GM18951 (cell line): ENCODE data around the gene INTS6L.

ENCODE experiments used
- POLR2A ChIP-seq: IDR thresholded peaks from 4 replicates; pipeline ENCODE4 v1.6.1; 2011; ENCODE audit warnings: mild to moderate bottlenecking; ENCODE audit not compliant: insufficient read length, insufficient read depth; ENCODE audit errors: extremely low read depth
- in situ Hi-C: fragments of 300-500 bp; cut with MboI; formaldehyde crosslinking; loops from one replicate; pipeline ENCODE4 v1.12.0; 2022; ENCODE audit warnings: low sequenced_read_pairs, mixed read lengths, inconsistent platforms; ENCODE audit not compliant: unreplicated experiment

The INTS6L gene, protein sequence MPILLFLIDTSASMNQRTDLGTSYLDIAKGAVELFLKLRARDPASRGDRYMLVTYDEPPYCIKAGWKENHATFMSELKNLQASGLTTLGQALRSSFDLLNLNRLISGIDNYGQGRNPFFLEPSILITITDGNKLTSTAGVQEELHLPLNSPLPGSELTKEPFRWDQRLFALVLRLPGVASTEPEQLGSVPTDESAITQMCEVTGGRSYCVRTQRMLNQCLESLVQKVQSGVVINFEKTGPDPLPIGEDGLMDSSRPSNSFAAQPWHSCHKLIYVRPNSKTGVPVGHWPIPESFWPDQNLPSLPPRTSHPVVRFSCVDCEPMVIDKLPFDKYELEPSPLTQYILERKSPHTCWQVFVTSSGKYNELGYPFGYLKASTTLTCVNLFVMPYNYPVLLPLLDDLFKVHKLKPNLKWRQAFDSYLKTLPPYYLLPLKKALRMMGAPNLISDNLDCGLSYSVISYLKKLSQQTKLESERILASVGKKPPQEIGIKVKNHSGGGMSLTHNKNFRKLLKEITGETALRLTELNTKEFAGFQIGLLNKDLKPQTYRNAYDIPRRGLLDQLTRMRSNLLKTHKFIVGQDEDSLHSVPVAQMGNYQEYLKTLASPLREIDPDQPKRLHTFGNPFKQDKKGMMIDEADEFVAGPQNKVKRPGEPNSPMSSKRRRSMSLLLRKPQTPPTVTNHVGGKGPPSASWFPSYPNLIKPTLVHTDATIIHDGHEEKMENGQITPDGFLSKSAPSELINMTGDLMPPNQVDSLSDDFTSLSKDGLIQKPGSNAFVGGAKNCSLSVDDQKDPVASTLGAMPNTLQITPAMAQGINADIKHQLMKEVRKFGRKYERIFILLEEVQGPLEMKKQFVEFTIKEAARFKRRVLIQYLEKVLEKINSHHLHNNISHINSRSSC

DNA sequence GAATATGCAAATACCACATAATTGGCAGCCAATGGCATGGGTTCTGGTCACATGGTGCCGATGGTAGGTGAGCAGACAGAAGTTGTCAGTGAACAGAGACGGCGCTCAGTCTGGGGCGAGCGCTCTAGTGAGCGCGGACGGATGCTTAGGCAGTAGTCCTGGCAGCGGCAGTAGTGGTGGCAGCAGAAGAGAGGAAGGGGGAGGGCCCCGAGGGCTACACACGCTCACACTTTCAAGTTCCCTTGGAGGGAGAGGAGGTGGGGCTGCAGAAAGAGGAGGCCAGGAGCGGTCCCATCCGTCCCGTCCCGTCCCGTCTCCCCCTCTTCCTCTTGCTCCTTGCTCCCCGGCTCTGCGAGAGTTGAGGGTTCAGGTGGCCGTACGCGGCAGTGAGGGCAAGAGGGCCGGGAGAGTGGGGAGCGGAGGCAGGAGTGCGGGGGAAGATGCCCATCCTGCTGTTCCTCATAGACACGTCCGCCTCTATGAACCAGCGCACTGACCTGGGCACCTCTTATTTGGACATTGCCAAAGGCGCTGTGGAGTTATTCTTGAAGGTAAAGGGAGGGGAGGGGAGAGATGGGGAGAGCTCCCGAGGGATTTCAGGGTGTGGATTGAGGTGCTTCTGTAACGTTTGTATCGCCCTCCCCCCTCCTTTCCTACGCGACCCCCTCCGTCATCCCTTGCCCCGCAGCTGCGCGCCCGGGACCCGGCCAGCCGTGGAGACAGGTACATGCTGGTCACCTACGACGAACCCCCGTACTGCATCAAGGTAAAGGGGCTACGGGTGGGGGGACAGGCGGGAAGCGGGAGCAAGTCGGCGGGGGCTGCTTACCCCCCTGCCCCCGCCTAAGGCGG, at the start of gene INTS6L:
TSS of gene INTS6L (plus strand) at position 108 of the 852 bp plus-strand sequence. CDS start at position 441, 333 bp downstream.
- in situ Hi-C loops, result no loop called here
- peak; percentile 99 for TF ChIP-seq POLR2A

DNA sequence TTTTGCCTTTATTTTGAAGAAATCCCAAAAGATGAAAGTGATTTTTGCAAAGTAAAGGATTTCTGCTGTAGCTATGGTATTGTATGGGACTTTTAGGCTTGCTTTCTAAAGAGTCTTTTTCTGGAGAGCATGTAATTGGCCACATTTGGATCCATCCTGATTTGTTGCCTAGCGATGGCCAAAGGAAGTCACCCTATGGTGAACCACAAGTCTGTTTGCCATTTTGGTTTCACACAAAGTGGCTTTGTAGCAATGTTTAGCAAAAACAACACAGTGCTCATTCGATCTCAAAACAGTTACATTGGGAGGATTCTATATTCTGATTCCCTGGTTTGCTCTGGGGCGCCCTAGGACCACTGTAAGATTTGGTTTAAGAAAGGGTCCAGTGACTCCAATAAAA, 44.1 kb upstream of the INTS6L start:
- in situ Hi-C loops, result no loop called here
- TF ChIP-seq POLR2A, result no peak

DNA sequence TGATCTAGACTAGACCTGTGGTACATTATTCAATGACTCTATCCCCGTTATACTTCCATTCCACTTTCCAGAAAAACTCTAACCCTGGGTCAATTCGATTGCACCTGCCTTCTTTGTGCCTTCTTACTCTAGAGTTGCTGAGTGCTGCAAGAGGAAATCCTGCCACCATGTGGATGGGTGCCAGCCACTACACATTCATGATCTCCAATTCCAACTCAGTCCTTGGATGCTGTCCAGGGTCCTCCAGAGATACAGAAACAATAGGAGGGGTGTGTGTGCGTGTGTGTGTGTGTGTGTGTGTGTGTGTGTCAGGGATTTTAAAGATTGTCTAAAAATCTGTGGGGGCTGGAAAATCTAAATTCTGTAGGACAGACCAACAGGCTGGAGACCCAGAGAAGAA, 42.9 kb upstream of the INTS6L start:
- TF ChIP-seq POLR2A, result no peak
- in situ Hi-C loops, result no loop called here

DNA sequence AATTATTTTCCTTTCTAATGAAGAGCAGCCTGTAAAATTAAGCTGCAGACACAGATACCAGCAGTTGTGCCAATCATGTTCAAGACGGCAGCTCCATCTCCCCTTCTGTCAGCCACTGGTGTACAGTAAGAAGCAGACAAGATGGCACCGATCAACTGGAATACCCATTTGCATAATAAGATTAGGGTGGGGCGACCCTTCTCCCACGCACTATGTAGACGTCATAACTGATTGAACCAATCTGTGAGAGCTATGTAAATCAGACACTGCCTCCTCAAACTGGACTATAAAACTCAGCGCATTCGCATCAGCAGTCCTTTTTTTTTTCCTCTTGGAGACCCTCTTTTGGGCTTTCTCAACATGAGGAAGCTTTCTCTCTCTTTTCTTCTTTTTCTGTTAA, 40.4 kb upstream of the INTS6L start:
- in situ Hi-C loops, result loop anchor here (10.0 kb wide), 1 partner anchor 105 kb away; no protein-coding TSS in a partner anchor
- TF ChIP-seq POLR2A, result no peak

DNA sequence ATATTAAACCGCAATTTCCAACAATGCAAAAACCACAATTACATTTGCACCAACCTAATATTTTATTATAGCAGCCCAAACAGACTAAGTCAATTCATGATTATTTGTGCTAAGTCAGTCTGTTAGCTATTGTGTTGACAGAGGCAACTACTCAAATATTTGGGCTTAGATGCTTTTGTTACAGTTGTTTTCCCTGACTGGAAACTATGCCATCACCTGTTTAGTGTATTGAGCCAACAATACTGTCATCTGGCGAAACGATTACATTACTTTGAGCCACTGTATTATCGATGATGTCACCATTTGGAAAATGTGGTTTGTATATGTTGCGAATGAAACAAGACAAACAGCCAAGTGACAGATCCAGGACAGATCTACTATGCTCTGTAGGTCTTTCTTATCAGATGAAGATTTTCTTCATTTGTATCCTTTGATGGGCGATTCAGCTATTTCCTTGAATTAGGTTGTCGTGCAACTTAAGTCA, 38.7 kb upstream of the INTS6L start:
- TF ChIP-seq POLR2A, result no peak
- in situ Hi-C loops, result loop anchor here (10.0 kb wide), 1 partner anchor 103 kb away; no protein-coding TSS in a partner anchor

DNA sequence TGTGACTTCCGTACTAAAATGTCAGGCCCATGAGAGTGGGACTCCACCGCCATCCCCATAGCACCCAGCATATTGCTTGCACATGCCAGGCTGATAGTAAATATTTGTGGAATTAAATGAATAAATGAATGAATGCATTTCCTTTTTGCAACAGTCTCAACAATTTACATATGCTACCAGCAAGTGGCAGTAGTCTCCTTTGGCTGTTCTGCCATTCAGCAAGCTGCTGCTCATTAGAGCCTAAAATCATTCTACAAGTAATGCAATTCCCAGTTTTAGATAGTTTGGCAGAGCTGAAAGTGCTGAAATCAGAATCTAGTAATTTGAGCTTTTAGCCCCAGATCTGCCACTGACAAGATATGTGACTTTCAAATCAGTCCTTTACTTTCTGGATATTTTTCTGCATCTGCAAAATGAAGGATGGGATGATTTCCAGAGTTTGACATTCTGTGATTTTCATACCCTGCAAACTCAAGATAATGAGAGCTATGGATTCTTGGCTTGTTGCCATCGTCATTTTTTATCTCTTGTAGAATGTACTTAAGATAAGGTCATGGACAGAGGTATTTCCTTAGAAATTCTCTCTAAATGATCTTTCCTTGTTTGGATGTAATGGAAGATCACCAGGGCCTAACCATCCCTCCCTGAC, 35.7 kb upstream of the INTS6L start:
- in situ Hi-C loops, result loop anchor here (10.0 kb wide), 1 partner anchor 100 kb away; no protein-coding TSS in a partner anchor
- no peak for TF ChIP-seq POLR2A

DNA sequence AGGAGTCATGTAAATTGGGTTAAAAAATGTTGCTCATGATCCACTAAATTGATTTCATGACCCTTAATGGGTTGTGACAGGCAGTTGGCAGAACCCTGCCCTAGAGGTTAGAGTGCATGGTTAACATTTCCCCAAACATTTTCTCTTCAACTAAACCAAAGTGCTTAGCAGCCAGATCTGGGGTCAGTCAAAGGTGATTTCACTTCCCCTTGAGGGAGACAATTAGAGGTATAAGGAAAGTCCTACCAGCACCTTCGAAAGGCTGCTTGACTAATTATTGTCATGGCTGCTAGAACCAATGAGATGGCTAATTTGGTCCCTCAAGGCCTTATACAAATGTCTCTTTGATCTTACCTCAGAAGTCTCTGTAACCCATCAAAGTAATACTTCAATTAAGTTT, 30.9 kb upstream of the INTS6L start:
- TF ChIP-seq POLR2A, result no peak
- in situ Hi-C loops, result loop anchor here (10.0 kb wide), 1 partner anchor 95 kb away; no protein-coding TSS in a partner anchor

DNA sequence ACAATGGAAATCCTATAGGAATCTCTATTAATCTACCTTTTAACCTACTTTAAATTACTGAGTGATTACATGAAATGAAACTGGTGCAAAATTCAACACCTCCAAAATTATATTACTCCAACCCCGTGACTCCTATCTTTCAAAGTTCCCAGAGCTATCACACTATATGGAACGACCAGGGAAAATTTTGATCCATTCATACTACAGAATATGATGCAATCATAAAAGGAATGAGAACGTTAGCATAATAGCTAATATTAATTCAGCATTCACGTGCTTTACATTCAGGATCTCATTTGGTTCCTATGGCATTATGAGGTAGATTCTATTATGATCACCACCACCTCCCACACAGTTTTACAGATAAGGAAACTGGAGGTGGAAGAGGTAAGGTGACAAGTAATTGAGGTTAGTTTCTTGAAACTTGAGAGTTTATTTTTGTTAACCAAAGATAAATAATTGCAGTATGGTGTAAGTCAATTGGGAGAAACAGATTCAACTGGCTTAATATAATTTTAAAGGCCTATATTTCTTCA, 29.4 kb upstream of the INTS6L start:
- TF ChIP-seq POLR2A, result no peak
- in situ Hi-C loops, result no loop called here

DNA sequence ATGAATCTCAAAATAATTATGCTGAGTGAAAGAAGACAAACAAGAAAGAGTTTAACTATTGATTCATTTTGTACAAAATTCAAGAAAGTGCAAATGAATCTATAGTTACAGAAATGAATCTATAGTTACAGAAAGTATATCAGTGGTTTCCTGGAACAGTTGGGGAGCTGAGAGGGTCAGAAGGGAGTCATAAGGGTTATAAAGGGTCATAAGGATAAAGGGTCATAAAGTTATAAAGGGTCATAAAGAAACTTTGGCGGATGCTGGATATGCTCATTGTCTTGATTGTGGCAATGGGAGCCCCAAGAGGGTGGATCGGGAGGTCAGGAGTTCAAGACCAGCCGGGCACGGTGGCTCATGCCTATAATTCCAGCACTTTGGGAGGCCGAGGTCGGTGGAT, 26.0 kb upstream of the INTS6L start:
- no peak for TF ChIP-seq POLR2A
- in situ Hi-C loops, result no loop called here

DNA sequence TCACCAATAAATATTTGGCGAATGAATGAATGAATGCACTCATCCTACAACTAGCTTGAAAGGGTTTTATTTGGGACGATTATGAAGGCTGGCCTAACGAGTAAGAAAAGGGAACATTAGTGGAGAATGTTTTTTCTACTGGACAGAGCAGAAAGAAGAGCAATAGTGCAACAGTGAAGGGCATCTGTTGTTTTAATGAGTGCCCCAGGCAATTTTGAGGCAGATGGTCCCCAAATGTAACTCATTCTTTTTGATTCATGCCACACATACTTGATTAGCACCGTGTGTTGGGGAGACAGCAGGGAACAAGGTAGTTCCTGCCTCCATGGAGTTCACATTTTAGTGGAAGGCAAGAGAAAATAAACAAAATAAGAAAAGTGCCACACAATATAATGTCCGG, 22.7 kb upstream of the INTS6L start:
- TF ChIP-seq POLR2A, result no peak
- in situ Hi-C loops, result no loop called here

DNA sequence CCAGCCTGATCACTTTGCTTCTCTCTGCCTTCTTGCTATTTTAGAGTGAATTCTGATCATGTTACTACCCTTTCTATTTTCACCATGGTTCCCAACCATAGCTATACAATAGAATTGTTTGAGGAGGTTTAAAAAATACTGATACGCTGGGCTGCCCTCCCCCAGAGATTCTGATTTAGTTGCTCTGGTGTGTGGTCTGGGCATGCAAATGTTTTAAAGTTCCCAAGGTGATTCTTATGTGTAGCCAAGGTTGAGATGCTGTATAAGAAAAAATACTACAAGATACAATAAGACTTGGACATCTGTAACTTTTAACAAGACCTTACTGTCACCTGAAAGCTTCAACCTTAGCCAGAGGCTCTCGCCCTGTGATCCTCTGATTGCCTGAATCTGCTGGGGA, 22.2 kb upstream of the INTS6L start:
- in situ Hi-C loops, result no loop called here
- TF ChIP-seq POLR2A, result no peak

DNA sequence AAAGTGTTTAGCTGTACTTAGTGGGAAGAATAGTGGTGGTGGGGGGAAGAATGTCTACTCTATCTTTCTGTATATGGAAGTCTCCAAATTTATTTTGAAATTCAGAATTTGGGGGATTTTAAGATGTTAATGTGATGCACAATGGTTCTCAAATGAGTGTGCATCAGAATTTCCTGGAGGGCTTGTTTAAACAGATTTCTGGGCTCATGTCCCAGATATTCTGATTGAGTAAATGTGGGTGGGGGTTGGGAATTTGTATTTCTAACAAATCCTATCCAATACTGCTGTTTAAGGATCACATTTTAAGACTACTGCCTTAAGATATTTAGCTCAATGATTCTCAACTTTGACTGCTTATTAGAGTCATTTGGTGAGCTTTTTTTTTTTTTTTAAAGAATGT, 15.1 kb upstream of the INTS6L start:
- in situ Hi-C loops, result no loop called here
- TF ChIP-seq POLR2A, result no peak
